T-helper 2 cell (primary cell): ENCODE data around the gene PPP1R3E.
A peak's percentile ranks its signal among the peaks of the same experiment; 100 is the strongest.
"Not testable (repeated sequence)": the region's sequence is repeated elsewhere in the genome, so short reads cannot be mapped to it uniquely, and the experiment has no call there.

Source experiments
- DNase-seq, 5 experiments: peaks; one replicate each; pipeline versions ENCODE4 v3.0.0 to v3.0.0-alpha.2; 2012 to 2022

The PPP1R3E gene

GRCh38 chr14:23297611-23298277, 4.9 kb downstream of the PPP1R3E start:
- no peak for DNase-seq

GRCh38 chr14:23297096-23297495, 5.6 kb downstream of the PPP1R3E start:
- no peak for DNase-seq

GRCh38 chr14:23296012-23296777, 6.5 kb downstream of the PPP1R3E start:
- DNase-seq = no peak

GRCh38 chr14:23294734-23295561, 7.7 kb downstream of the PPP1R3E start:
- peak in 4 of 5 experiments; percentile 26 to 82 (median 48) for DNase-seq

- no peak for DNase-seq
Observed at GRCh38 chr14:23286902-23287479, 15.7 kb downstream of the PPP1R3E start.

- peak; percentile 93 to 98 (median 96) for DNase-seq
Observed at GRCh38 chr14:23286020-23286901, 16.4 kb downstream of the PPP1R3E start, which contains the start of gene HOMEZ. TSS of gene HOMEZ (minus strand) at chr14:23286132. CDS start at chr14:23285952, 180 bp downstream.

GRCh38 chr14:23285530-23286019, 17.1 kb downstream of the PPP1R3E start:
- peak in 1 of 5 experiments; percentile 36 for DNase-seq

GRCh38 chr14:23284654-23285529, 17.8 kb downstream of the PPP1R3E start:
- DNase-seq = peak in 1 of 5 experiments; percentile 41

- DNase-seq = no peak
Observed at GRCh38 chr14:23281247-23281646, 21.4 kb downstream of the PPP1R3E start.

- not testable (repeated sequence) for DNase-seq
Observed at GRCh38 chr14:23277928-23278327, 24.7 kb downstream of the PPP1R3E start.

GRCh38 chr14:23277189-23277588, 25.5 kb downstream of the PPP1R3E start:
- DNase-seq = no peak

GRCh38 chr14:23275412-23275811, 27.2 kb downstream of the PPP1R3E start:
- DNase-seq = no peak

GRCh38 chr14:23269193-23269592, 33.5 kb downstream of the PPP1R3E start:
- no peak for DNase-seq

- not testable (repeated sequence) for DNase-seq
Observed at GRCh38 chr14:23260849-23261248, 41.8 kb downstream of the PPP1R3E start.

GRCh38 chr14:23259426-23259825, 43.2 kb downstream of the PPP1R3E start:
- no peak for DNase-seq

- DNase-seq = no peak
Observed at GRCh38 chr14:23258256-23258655, 44.4 kb downstream of the PPP1R3E start.

- no peak for DNase-seq
Observed at GRCh38 chr14:23252420-23253333, 50.0 kb downstream of the PPP1R3E start.

- DNase-seq = no peak
Observed at GRCh38 chr14:23252006-23252405, 50.7 kb downstream of the PPP1R3E start.

GRCh38 chr14:23249824-23250223, 52.8 kb downstream of the PPP1R3E start:
- DNase-seq = no peak
